Hepatocyte (in vitro differentiated cells): ENCODE measurements around the gene PCDH9. TPM values are rescaled to one million over a fixed set of nuclear protein-coding genes. Genes with fewer than 3 reads are reported as not detected.

Experiments used
- DNase-seq: peaks from one replicate; pipeline ENCODE4 v3.0.0-alpha.2; 2016; ENCODE audit warnings: low spot score
- H2AFZ ChIP-seq: fragments of 200-600 bp; sonication (generic); 2 replicates; pipeline ENCODE4 v1.6.0; 2016; ENCODE audit warnings: antibody characterized with exemption, mild to moderate bottlenecking
- H3K27ac ChIP-seq: fragments of 200-600 bp; sonication (generic); 2 replicates; pipeline ENCODE4 v1.5.1; 2016; ENCODE audit warnings: mild to moderate bottlenecking
- H3K27me3 ChIP-seq: fragments of 200-600 bp; sonication (generic); 2 replicates; pipeline ENCODE4 v1.6.1; 2016
- H3K36me3 ChIP-seq: fragments of 200-600 bp; sonication (generic); replicated peaks from 2 replicates; pipeline ENCODE4 v1.5.1; 2016; ENCODE audit warnings: low read depth; ENCODE audit not compliant: insufficient read depth
- H3K4me1 ChIP-seq: fragments of 200-600 bp; sonication (generic); 2 replicates; pipeline ENCODE4 v1.5.1; 2016; ENCODE audit warnings: mild to moderate bottlenecking, moderate library complexity; ENCODE audit not compliant: insufficient read depth
- H3K4me2 ChIP-seq: fragments of 200-600 bp; sonication (generic); 2 replicates; pipeline ENCODE4 v1.6.0; 2016
- H3K4me3 ChIP-seq: fragments of 200-600 bp; sonication (generic); 2 replicates; pipeline ENCODE4 v1.5.1; 2016; ENCODE audit warnings: mild to moderate bottlenecking
- H3K79me2 ChIP-seq: fragments of 200-600 bp; sonication (generic); 2 replicates; pipeline ENCODE4 v1.6.0; 2017; ENCODE audit warnings: mild to moderate bottlenecking
- H3K9me2 ChIP-seq: fragments of 200-600 bp; sonication (generic); replicated peaks from 2 replicates; pipeline ENCODE4 v1.6.0; 2017; ENCODE audit warnings: mild to moderate bottlenecking; ENCODE audit not compliant: insufficient read depth
- H3K9me3 ChIP-seq: fragments of 200-600 bp; sonication (generic); 2 replicates; pipeline ENCODE4 v1.5.1; 2016; ENCODE audit warnings: low read depth, mild to moderate bottlenecking
- H4K20me1 ChIP-seq: fragments of 200-600 bp; sonication (generic); 2 replicates; pipeline ENCODE4 v1.6.0; 2016; ENCODE audit warnings: mild to moderate bottlenecking; ENCODE audit not compliant: insufficient read depth, poor library complexity, severe bottlenecking
- CTCF ChIP-seq: fragments of 200-600 bp; sonication (generic); IDR thresholded peaks from 2 replicates; pipeline ENCODE4 v1.5.1; 2016; ENCODE audit warnings: antibody characterized with exemption, mild to moderate bottlenecking; ENCODE audit not compliant: poor library complexity
- EZH2 ChIP-seq: fragments of 200-600 bp; sonication (generic); IDR thresholded peaks from 2 replicates; pipeline ENCODE4 v1.6.1; 2016; ENCODE audit warnings: antibody characterized with exemption, mild to moderate bottlenecking, borderline replicate concordance
- EZH2phosphoT487 ChIP-seq: fragments of 200-600 bp; sonication (generic); IDR thresholded peaks from one replicate; pipeline ENCODE4 v1.6.1; 2018; ENCODE audit warnings: antibody characterized with exemption, mild to moderate bottlenecking, low read depth, moderate library complexity; ENCODE audit not compliant: unreplicated experiment, severe bottlenecking
- WGBS: methylation state at CpG from one replicate; pipeline ENCODE4 v1.1.6; 2016; ENCODE audit warnings: low lambda C conversion rate; ENCODE audit errors: missing lambda C conversion rate; 5-methylcytosine and 5-hydroxymethylcytosine counted together
- polyA plus RNA-seq: library from polyadenylated mRNA; unstranded; fragments of >200 nt; fragmentation: Nextera tagmentation; extraction: Ambion mirVana; gene quantifications from 2 replicates; pipeline ENCODE4 v1.2.1, GENCODE V29; 2016
- total RNA-seq: library from RNA; depleted of rRNA; stranded (reverse); fragments of >200 nt; gene quantifications from 2 replicates; pipeline ENCODE4 v1.2.3, GENCODE V29; 2014

PCDH9 gene
- total and polyA plus RNA-seq, 2 experiments from 2014 or later: 6.9 to 15.0 TPM

- no peaks in the 10 kb centered on the region for H3K27me3 ChIP-seq
- no peaks in the 10 kb centered on the region for H4K20me1 ChIP-seq
- H3K9me3 ChIP-seq: no peaks in the 10 kb centered on the region
- no peak for TF ChIP-seq EZH2
- no peak for TF ChIP-seq CTCF
- TF ChIP-seq EZH2phosphoT487: no peak
- H3K4me2 ChIP-seq: no peak overlapping the region
- no peak for DNase-seq
- no peaks in the 10 kb centered on the region for H3K9me2 ChIP-seq
- no peak overlapping the region for H3K4me3 ChIP-seq
- no peaks in the 10 kb centered on the region for H3K4me1 ChIP-seq
- no peaks in the 10 kb centered on the region for H3K79me2 ChIP-seq
- H3K27ac ChIP-seq: no peak overlapping the region
- no peaks in the 10 kb centered on the region for H3K36me3 ChIP-seq
- H2AFZ ChIP-seq: no peak overlapping the region
Observed at GRCh38 chr13:66364346-66364745, 865.8 kb downstream of the PCDH9 start.

GRCh38 chr13:66362485-66362884 lies 867.7 kb downstream of the PCDH9 start:
- no peak overlapping the region for H3K27ac ChIP-seq
- no peaks in the 10 kb centered on the region for H3K9me2 ChIP-seq
- no peaks in the 10 kb centered on the region for H3K27me3 ChIP-seq
- no peak for TF ChIP-seq EZH2
- TF ChIP-seq EZH2phosphoT487: no peak
- TF ChIP-seq CTCF: no peak
- no peaks in the 10 kb centered on the region for H3K79me2 ChIP-seq
- H2AFZ ChIP-seq: no peak overlapping the region
- H3K4me3 ChIP-seq: no peak overlapping the region
- no peak overlapping the region for H3K4me2 ChIP-seq
- no peak for DNase-seq
- H3K9me3 ChIP-seq: no peaks in the 10 kb centered on the region
- WGBS: 94% methylated on average over 1 of the region's 1 CpG
- H4K20me1 ChIP-seq: no peaks in the 10 kb centered on the region
- no peaks in the 10 kb centered on the region for H3K36me3 ChIP-seq
- H3K4me1 ChIP-seq: no peaks in the 10 kb centered on the region

GRCh38 chr13:66359910-66360552 lies 870.1 kb downstream of the PCDH9 start:
- WGBS: 82% methylated on average over 5 of the region's 5 CpGs
- Histone ChIP-seq H3K79me2 (no peaks in the 10 kb centered on the region), H3K4me3 (no peak overlapping the region), H3K36me3 (no peaks in the 10 kb centered on the region), H3K4me1 (no peaks in the 10 kb centered on the region), H4K20me1 (no peaks in the 10 kb centered on the region), H3K9me3 (no peaks in the 10 kb centered on the region), H3K4me2 (no peak overlapping the region), H3K9me2 (no peaks in the 10 kb centered on the region), H3K27me3 (no peaks in the 10 kb centered on the region), H3K27ac (no peak overlapping the region), H2AFZ (no peak overlapping the region)
- TF ChIP-seq CTCF (no peak), EZH2phosphoT487 (no peak), EZH2 (no peak)
- no peak for DNase-seq

- DNase-seq: no peak
- Histone ChIP-seq H3K4me3 (no peak overlapping the region), H3K4me1 (no peaks in the 10 kb centered on the region), H3K4me2 (no peak overlapping the region), H2AFZ (no peak overlapping the region), H4K20me1 (no peaks in the 10 kb centered on the region), H3K79me2 (no peaks in the 10 kb centered on the region), H3K27me3 (no peaks in the 10 kb centered on the region), H3K9me3 (no peaks in the 10 kb centered on the region), H3K27ac (no peak overlapping the region), H3K36me3 (no peaks in the 10 kb centered on the region), H3K9me2 (no peaks in the 10 kb centered on the region)
- TF ChIP-seq EZH2 (no peak), CTCF (no peak), EZH2phosphoT487 (no peak)
- 69% methylated on average over 3 of the region's 3 CpGs for WGBS
Observed at GRCh38 chr13:66359393-66359792, 870.7 kb downstream of the PCDH9 start.
